Omental fat pad (tissue), 4 donors: ENCODE results near the gene FAM227B. TPM values are rescaled to one million over a fixed set of nuclear protein-coding genes. Genes with fewer than 3 reads are reported as not detected.
"Not testable (repeated sequence)": the region's sequence is repeated elsewhere in the genome, so short reads cannot be mapped to it uniquely, and the experiment has no call there.

Source experiments
- ATAC-seq: fragments of 150-250 bp; one replicate; pipeline ENCODE4 v1.9.1; 2016; ENCODE audit warnings: mild to moderate bottlenecking, moderate library complexity; ENCODE audit not compliant: low FRiP score
- DNase-seq: peaks from one replicate; pipeline ENCODE4 v3.0.0-alpha.2; 2019; ENCODE audit warnings: low spot score
- total RNA-seq, 4 donors: library from RNA; depleted of rRNA; stranded (reverse); fragments of >200 nt; gene quantifications; one replicate each; pipeline ENCODE4 v1.1.0, GENCODE V29; 2016
- TF ChIP-seq, protein P1 (sequence below), 3 donors: fragments of 450-650 bp; IDR thresholded peaks; one replicate each; pipeline ENCODE4 v1.5.1; 2016 to 2017; ENCODE audit warnings: antibody characterized with exemption in 3 of 3, mild to moderate bottlenecking in 3 of 3, moderate library complexity in 2 of 3

FAM227B gene
- total RNA-seq, 4 donors from 2014 or later = 0.75 to 3.7 TPM; not detected in 2

DNA sequence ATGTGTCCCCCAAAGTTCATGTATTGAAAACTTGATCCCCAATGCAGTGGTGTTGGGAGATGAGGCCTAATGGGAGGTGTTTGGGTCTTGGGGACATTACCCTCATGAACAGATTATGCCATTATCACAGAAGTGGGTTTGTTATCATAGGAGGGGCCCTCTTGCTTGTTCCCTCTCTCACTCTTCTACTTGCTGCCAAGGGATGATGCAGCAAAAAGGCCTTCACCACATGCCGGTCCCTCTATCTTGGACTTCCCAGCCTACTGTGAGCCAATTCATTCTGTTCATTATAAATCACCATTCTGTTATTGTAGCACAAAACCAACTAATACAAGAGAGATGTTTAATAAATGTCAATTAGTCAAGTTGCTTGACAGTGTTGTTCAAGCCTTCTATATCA is 47.2 kb downstream of the FAM227B start:
- no peak for DNase-seq
- TF ChIP-seq, protein P1, sequence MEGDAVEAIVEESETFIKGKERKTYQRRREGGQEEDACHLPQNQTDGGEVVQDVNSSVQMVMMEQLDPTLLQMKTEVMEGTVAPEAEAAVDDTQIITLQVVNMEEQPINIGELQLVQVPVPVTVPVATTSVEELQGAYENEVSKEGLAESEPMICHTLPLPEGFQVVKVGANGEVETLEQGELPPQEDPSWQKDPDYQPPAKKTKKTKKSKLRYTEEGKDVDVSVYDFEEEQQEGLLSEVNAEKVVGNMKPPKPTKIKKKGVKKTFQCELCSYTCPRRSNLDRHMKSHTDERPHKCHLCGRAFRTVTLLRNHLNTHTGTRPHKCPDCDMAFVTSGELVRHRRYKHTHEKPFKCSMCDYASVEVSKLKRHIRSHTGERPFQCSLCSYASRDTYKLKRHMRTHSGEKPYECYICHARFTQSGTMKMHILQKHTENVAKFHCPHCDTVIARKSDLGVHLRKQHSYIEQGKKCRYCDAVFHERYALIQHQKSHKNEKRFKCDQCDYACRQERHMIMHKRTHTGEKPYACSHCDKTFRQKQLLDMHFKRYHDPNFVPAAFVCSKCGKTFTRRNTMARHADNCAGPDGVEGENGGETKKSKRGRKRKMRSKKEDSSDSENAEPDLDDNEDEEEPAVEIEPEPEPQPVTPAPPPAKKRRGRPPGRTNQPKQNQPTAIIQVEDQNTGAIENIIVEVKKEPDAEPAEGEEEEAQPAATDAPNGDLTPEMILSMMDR (IDR thresholded peaks at IDR 0.05) = no peak
- ATAC-seq = no peak

DNA sequence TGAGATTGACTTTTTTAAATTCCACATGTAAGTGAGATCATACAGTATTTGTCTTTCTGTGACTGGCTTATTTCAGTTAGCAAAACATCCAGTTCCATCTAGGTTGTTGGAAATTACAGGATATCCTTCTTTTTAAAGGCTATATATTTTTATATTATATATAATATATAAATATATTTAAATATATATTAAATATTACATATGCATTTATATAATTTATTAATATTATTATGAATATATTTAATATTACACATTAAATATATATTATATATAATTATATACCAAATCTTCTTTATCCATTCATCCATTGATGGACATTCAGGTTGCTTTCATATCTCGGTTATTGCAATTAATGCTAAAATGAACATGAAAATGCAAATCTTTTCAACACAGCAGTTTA is 49.9 kb downstream of the FAM227B start:
- ATAC-seq = no peak
- TF ChIP-seq, protein P1 (IDR thresholded peaks at IDR 0.05) = no peak
- DNase-seq = no peak

DNA sequence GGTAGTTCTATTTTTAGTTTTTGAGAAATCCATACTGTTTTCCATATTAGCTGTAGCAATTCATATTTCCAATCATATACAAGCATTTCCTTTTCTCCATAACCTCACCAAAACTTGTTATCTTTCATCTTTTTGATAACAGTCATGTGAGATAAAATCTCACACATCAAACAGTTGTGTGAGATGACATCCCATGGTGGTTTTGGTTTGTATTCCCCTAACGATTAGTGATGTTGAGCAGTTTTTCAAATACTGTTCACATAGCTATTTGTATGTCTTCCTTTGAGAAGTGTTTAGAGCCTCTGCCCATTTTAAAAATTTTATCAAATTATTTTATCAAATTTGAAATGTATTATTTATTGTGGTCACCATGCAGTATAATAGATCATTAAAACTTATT is 50.4 kb downstream of the FAM227B start:
- no peak for DNase-seq
- TF ChIP-seq, protein P1 (IDR thresholded peaks at IDR 0.05) = no peak
- no peak for ATAC-seq

DNA sequence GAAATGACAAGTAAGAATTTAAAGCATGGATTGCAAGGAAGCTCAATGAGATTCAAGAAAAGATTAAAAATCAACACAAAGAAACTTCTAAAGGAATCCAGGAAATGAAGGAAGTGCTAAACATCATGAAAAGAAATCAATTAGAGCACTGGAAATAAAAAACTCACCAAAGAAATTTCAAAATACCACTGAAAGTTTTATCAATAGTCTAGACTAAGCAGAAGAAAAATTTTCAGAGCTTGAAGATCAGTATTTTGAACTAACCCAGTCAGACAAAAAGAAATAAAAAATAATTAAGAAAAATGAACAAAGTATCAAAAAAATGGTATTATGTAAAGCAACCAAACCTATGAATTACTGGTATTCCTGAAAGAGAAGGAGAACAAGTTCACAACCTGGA is 60.6 kb downstream of the FAM227B start:
- ATAC-seq = no peak
- TF ChIP-seq, protein P1 (IDR thresholded peaks at IDR 0.05) = no peak
- no peak for DNase-seq

DNA sequence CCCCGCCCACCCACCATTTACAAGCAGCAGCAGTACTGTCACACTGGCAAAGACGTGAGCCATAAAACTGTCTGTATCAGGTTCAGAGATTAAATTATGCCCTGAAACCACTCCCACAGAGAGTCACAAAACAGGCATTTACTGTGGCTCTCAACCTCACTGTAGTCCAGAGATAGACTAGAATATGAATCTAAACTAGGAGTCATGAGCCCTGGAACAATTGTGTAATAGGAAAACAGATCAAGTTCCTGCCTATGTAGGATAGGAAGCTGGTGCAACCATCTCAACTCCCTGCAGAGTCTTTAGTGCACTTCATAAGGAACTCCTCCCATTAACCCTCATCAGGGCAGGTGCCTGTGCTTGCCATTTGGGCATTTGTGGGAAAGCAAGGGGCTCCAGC is 61.7 kb downstream of the FAM227B start:
- TF ChIP-seq, protein P1 (IDR thresholded peaks at IDR 0.05) = no peak
- ATAC-seq = no peak
- DNase-seq = no peak

DNA sequence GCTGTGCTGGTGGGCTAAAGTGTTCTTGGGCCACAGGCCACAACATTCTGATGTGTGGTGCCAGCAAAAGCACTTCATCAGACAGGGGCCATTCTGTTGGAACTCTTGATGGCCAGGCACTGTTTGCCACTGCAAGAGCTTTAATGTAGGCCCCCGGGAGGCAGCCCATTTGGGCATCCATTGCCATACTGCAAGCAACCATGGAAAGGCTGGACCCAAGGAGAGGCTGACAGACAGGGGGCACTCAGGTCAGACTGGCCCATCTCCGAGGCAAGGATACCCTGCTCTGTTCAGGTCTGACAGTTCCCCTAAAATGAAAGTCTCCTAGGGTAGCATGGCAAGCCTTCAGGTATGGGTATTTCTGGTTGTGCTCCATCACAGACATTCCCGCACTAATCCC is 64.2 kb downstream of the FAM227B start:
- TF ChIP-seq, protein P1 (IDR thresholded peaks at IDR 0.05) = no peak
- no peak for ATAC-seq
- DNase-seq = no peak

DNA sequence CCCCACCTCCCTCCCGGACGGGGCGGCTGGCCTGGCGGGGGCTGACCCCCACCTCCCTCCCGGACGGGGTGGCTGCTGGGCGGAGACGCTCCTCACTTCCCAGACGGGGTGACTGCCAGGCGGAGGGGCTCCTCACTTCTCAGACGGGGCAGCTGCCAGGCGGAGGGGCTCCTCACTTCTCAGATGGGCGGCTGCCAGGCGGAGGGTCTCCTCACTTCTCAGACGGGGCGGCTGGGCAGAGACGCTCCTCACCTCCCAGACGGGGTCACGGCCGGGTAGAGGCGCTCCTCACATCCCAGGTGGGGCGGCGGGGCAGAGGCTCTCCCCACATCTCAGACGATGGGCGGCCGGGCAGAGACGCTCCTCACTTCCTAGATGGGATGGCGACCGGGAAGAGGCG is 70.3 kb downstream of the FAM227B start:
- DNase-seq, ATAC-seq: not testable (repeated sequence)

DNA sequence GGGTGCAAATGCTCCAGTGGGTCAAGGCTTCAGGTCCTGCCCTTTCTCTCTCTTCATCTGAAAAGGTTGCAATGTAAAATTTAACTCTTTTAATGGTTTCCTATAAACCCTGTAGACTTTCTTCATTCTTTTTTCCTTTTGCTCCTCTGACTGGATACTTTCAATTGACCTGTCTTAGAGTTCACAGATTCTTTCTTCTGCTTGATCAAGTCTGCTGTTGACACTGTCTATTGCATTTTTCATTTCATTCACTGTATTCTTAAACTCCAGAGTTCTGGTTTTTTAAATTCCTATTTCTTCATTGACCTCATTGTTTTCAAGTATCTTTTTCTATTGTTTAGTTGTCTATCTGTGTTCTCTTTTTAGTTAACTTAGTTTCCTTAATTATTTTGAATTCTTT is 82.1 kb downstream of the FAM227B start:
- ATAC-seq (no peak), DNase-seq (no peak)
- TF ChIP-seq, protein P1 (IDR thresholded peaks at IDR 0.05) = no peak
